MG63 (cell line): ENCODE results near the gene YPEL2. TPM values are rescaled to one million over a fixed set of nuclear protein-coding genes. Genes with fewer than 3 reads are reported as not detected.

Source experiments
- total RNA-seq: library from RNA; depleted of rRNA; stranded (reverse); fragments of >200 nt; shearing (Covaris generic); gene quantifications from 2 replicates; pipeline ENCODE4 v1.2.3, GENCODE V29; 2014; ENCODE audit warnings: low replicate concordance; rRNA removed

The YPEL2 gene
- total RNA-seq, 1 experiment from 2014 or later, result 1.4 TPM

Other genes with a start within 250 kb of the YPEL2 start
- 9.1 and 10.6 TPM in 2 replicates for gene TRIM37, start 224.8 kb upstream of the YPEL2 start, total RNA-seq
- 118 and 230 TPM in 2 replicates for gene SKA2, start 176.5 kb upstream of the YPEL2 start, total RNA-seq
- 27.6 and 30.4 TPM in 2 replicates for gene PRR11, start 175.9 kb upstream of the YPEL2 start, total RNA-seq
- gene SMG8, start 121.6 kb upstream of the YPEL2 start, total RNA-seq, result 21.2 and 25.6 TPM in 2 replicates
- gene GDPD1, start 111.1 kb upstream of the YPEL2 start, total RNA-seq, result not detected in 2 replicates
- gene DHX40, start 234.0 kb downstream of the YPEL2 start, total RNA-seq, result 45.1 and 131 TPM in 2 replicates